ENCODE measurements around the gene VANGL1.

- TF ChIP-seq, protein P1, sequence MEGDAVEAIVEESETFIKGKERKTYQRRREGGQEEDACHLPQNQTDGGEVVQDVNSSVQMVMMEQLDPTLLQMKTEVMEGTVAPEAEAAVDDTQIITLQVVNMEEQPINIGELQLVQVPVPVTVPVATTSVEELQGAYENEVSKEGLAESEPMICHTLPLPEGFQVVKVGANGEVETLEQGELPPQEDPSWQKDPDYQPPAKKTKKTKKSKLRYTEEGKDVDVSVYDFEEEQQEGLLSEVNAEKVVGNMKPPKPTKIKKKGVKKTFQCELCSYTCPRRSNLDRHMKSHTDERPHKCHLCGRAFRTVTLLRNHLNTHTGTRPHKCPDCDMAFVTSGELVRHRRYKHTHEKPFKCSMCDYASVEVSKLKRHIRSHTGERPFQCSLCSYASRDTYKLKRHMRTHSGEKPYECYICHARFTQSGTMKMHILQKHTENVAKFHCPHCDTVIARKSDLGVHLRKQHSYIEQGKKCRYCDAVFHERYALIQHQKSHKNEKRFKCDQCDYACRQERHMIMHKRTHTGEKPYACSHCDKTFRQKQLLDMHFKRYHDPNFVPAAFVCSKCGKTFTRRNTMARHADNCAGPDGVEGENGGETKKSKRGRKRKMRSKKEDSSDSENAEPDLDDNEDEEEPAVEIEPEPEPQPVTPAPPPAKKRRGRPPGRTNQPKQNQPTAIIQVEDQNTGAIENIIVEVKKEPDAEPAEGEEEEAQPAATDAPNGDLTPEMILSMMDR (IDR thresholded peaks at IDR 0.05) = no peak
- no peak for TF ChIP-seq POLR2A (IDR thresholded peaks at IDR 0.05)
Measured at GRCh38 chr1:115713906-115714305, 72.1 kb downstream of the VANGL1 start.

Data from lower leg skin (tissue), 3 donors.